NCI-H2107 (cell line): ENCODE results near the gene B9D1.

Source experiments
- DNase-seq: peaks from one replicate; lab custom pipeline; 2025; lab: John Stamatoyannopoulos, UW

The B9D1 gene

GRCh38 chr17:19338031-19338990 lies 24.2 kb downstream of the B9D1 start:
- DNase-seq: no peak

GRCh38 chr17:19337712-19338023 lies 24.9 kb downstream of the B9D1 start:
- no peak for DNase-seq

- no peak for DNase-seq
Measured at GRCh38 chr17:19336938-19337711, 25.4 kb downstream of the B9D1 start.

- no peak for DNase-seq
Measured at GRCh38 chr17:19335951-19336631, 26.4 kb downstream of the B9D1 start.

- DNase-seq: no peak
Measured at GRCh38 chr17:19334331-19334730, 28.2 kb downstream of the B9D1 start.

GRCh38 chr17:19333736-19334290 lies 28.7 kb downstream of the B9D1 start:
- no peak for DNase-seq

GRCh38 chr17:19333132-19333440 lies 29.4 kb downstream of the B9D1 start:
- DNase-seq: no peak

- DNase-seq: no peak
Measured at GRCh38 chr17:19332371-19333131, 30.0 kb downstream of the B9D1 start.

- DNase-seq: no peak
Measured at GRCh38 chr17:19331543-19332245, 30.8 kb downstream of the B9D1 start.

- DNase-seq: no peak
Measured at GRCh38 chr17:19331134-19331533, 31.4 kb downstream of the B9D1 start.

GRCh38 chr17:19330271-19330670 lies 32.3 kb downstream of the B9D1 start:
- DNase-seq: no peak

- DNase-seq: no peak
Measured at GRCh38 chr17:19329839-19330238, 32.7 kb downstream of the B9D1 start.

- DNase-seq: no peak
Measured at GRCh38 chr17:19329136-19329535, 33.4 kb downstream of the B9D1 start.

- no peak for DNase-seq
Measured at GRCh38 chr17:19328441-19329061, 34.0 kb downstream of the B9D1 start.

GRCh38 chr17:19327031-19327783 lies 35.3 kb downstream of the B9D1 start:
- DNase-seq: no peak

- no peak for DNase-seq
Measured at GRCh38 chr17:19325542-19325941, 37.0 kb downstream of the B9D1 start.

- DNase-seq: no peak
Measured at GRCh38 chr17:19322861-19323260, 39.7 kb downstream of the B9D1 start.

GRCh38 chr17:19322129-19322505 lies 40.4 kb downstream of the B9D1 start:
- DNase-seq: no peak

- no peak for DNase-seq
Measured at GRCh38 chr17:19321481-19322128, 40.9 kb downstream of the B9D1 start.
